Liver (tissue), 3 donors: ENCODE measurements around the gene HOXB5.

Experiments used
- HNF4A ChIP-seq, 2 donors: conservative IDR thresholded peaks; 2 replicates each; pipeline ENCODE4 v1.6.1; 2016; ENCODE audit warnings: antibody characterized with exemption in 2 of 2, mild to moderate bottlenecking in 2 of 2
- SP1 ChIP-seq: IDR thresholded peaks from 2 replicates; pipeline ENCODE4 v1.6.1; 2018; ENCODE audit warnings: antibody characterized with exemption, mild to moderate bottlenecking
- TF ChIP-seq, protein P1 (sequence below): fragments of 150-350 bp; IDR thresholded peaks from 2 replicates; pipeline ENCODE4 v1.5.1; 2017; ENCODE audit warnings: improper control_type of control experiment, low read depth, low read length; ENCODE audit not compliant: missing input control
- TF ChIP-seq, protein P2 (sequence below): IDR thresholded peaks from 2 replicates; pipeline ENCODE4 v1.6.1; 2016; ENCODE audit warnings: antibody characterized with exemption, mild to moderate bottlenecking
- donor health status: healthy.
- donor health status: healthy.

DNA sequence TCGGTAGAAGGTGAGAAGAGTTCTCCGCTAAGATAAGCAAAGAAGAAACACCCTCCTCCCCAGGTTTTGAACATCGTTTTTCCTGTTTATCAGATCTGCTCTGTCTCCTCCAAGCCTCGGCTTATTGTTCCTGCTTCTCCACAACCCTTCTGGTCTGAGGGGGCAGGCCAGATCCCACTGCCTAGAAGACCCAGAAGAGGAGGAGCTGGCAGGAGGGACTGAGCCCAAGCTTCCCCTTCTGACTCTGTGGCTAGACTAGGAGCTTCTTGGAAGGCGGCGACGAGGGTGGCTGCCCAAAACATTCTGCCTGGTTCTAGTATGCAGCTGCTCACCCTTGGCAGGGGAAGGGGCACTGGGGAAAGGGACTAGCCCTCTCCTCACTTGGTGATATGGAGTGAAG lies 5.2 kb upstream of the HOXB5 start:
- TF ChIP-seq, protein P1, sequence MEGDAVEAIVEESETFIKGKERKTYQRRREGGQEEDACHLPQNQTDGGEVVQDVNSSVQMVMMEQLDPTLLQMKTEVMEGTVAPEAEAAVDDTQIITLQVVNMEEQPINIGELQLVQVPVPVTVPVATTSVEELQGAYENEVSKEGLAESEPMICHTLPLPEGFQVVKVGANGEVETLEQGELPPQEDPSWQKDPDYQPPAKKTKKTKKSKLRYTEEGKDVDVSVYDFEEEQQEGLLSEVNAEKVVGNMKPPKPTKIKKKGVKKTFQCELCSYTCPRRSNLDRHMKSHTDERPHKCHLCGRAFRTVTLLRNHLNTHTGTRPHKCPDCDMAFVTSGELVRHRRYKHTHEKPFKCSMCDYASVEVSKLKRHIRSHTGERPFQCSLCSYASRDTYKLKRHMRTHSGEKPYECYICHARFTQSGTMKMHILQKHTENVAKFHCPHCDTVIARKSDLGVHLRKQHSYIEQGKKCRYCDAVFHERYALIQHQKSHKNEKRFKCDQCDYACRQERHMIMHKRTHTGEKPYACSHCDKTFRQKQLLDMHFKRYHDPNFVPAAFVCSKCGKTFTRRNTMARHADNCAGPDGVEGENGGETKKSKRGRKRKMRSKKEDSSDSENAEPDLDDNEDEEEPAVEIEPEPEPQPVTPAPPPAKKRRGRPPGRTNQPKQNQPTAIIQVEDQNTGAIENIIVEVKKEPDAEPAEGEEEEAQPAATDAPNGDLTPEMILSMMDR: no peak
- TF ChIP-seq, protein P2, sequence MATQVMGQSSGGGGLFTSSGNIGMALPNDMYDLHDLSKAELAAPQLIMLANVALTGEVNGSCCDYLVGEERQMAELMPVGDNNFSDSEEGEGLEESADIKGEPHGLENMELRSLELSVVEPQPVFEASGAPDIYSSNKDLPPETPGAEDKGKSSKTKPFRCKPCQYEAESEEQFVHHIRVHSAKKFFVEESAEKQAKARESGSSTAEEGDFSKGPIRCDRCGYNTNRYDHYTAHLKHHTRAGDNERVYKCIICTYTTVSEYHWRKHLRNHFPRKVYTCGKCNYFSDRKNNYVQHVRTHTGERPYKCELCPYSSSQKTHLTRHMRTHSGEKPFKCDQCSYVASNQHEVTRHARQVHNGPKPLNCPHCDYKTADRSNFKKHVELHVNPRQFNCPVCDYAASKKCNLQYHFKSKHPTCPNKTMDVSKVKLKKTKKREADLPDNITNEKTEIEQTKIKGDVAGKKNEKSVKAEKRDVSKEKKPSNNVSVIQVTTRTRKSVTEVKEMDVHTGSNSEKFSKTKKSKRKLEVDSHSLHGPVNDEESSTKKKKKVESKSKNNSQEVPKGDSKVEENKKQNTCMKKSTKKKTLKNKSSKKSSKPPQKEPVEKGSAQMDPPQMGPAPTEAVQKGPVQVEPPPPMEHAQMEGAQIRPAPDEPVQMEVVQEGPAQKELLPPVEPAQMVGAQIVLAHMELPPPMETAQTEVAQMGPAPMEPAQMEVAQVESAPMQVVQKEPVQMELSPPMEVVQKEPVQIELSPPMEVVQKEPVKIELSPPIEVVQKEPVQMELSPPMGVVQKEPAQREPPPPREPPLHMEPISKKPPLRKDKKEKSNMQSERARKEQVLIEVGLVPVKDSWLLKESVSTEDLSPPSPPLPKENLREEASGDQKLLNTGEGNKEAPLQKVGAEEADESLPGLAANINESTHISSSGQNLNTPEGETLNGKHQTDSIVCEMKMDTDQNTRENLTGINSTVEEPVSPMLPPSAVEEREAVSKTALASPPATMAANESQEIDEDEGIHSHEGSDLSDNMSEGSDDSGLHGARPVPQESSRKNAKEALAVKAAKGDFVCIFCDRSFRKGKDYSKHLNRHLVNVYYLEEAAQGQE: no peak
- TF ChIP-seq HNF4A (conservative IDR thresholded peaks at IDR 0.05) (no peak), SP1 (no peak)
